ENCODE data around the gene UNC13A.

DNA sequence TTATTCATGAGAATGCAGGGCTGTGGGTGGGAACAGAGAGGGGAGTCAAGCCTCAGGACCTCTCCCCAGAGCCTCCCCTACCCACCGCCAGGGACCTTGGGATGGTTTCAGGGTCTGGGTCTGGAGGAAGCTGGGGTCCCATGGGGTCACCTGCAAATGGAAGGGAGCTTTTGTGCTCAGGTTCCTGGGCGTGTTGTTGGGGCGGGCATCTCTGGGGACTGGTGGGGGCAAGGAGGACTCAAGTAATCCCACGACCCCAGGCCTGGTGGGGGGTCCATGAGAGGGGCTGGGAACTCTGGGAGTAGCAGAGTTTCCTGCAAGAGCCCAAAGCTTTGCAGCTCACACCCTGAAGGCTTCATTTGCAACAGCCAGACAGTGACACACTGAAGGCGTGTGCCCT, 60.2 kb downstream of the UNC13A start:
- TF ChIP-seq, protein P1, sequence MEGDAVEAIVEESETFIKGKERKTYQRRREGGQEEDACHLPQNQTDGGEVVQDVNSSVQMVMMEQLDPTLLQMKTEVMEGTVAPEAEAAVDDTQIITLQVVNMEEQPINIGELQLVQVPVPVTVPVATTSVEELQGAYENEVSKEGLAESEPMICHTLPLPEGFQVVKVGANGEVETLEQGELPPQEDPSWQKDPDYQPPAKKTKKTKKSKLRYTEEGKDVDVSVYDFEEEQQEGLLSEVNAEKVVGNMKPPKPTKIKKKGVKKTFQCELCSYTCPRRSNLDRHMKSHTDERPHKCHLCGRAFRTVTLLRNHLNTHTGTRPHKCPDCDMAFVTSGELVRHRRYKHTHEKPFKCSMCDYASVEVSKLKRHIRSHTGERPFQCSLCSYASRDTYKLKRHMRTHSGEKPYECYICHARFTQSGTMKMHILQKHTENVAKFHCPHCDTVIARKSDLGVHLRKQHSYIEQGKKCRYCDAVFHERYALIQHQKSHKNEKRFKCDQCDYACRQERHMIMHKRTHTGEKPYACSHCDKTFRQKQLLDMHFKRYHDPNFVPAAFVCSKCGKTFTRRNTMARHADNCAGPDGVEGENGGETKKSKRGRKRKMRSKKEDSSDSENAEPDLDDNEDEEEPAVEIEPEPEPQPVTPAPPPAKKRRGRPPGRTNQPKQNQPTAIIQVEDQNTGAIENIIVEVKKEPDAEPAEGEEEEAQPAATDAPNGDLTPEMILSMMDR (IDR thresholded peaks at IDR 0.05): no peak
- TF ChIP-seq POLR2A (IDR thresholded peaks at IDR 0.05): no peak
